OCI-LY1 (cell line): Measurements from ENCODE around the gene ARID3A.

ENCODE experiments used
- CTCF ChIP-seq: fragments of 200-600 bp; sonication (generic), shearing (Covaris generic); IDR thresholded peaks from 2 replicates; pipeline ENCODE4 v1.5.1; 2017; ENCODE audit warnings: mild to moderate bottlenecking, antibody characterized with exemption, low read length, moderate library complexity, mixed read lengths
- EZH2 ChIP-seq: fragments of 200-600 bp; sonication (generic), shearing (Covaris generic); IDR thresholded peaks from 2 replicates; pipeline ENCODE4 v1.8.0; 2017; ENCODE audit warnings: borderline replicate concordance, mixed run types, mild to moderate bottlenecking, antibody characterized with exemption, low read length, moderate library complexity, mixed read lengths

DNA sequence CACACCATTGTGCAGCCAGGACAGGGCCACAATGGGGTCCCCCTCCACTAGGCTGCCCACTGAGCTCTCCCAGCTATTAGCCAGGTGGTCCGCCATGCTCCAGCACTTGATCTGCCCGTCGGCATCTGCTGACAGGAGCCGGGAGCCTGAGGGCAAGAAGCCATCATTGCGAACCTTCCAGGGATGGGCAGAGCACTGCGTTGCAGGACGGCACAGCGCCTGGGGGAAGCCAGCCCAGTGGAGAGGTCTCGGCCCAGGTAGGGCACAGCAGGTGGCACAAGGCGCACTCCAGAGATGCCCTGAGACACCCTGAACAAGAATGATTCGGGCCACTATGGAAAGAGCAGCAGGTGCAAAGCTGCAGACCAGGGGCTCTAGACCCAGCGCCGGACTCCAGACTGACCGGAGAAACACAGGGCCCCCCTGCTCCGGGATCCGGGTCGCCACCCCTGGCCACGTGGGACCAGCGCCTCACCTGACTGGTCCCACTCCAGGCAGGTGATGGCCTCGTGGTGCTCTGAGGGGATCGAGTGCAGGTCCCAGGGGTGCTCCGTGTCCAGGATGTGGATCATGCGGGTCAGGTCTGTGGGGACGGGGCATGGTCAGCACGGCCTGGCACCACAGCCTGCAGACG lies 36.1 kb upstream of the ARID3A start:
- TF ChIP-seq CTCF (no peak), EZH2 (no peak)
